Aorta (tissue), 5 donors: Measurements from ENCODE around the gene XYLT1. TPM values are rescaled to one million over a fixed set of nuclear protein-coding genes. Genes with fewer than 3 reads are reported as not detected.

Experiments
- ATAC-seq: fragments of 200-7000 bp; cut with Tn5 transposase; one replicate; pipeline ENCODE4 v1.9.1; 2022; ENCODE audit warnings: moderate library complexity; ENCODE audit not compliant: low FRiP score
- DNase-seq, 2 donors: peaks; one replicate each; pipeline ENCODE4 v3.0.0-alpha.2; 2020
- H3K27ac ChIP-seq, 2 donors: one replicate each; pipeline ENCODE4 v1.5.1; 2013; ENCODE audit warnings: low read length in 2 of 2, mild to moderate bottlenecking in 2 of 2, moderate library complexity in 2 of 2, control low read depth in 1 of 2, inconsistent platforms in 1 of 2, low read depth in 1 of 2
- H3K27me3 ChIP-seq, 2 donors: one replicate each; pipeline ENCODE4 v1.6.1; 2013; ENCODE audit warnings: control low read depth in 1 of 2, low read length in 1 of 2, mild to moderate bottlenecking in 1 of 2, moderate library complexity in 1 of 2; ENCODE audit not compliant: insufficient read depth in 2 of 2, control insufficient read depth in 1 of 2
- H3K36me3 ChIP-seq, 2 donors: one replicate each; pipeline ENCODE4 v1.6.1; 2013; ENCODE audit warnings: control low read depth in 1 of 2, low read length in 1 of 2, mild to moderate bottlenecking in 1 of 2; ENCODE audit not compliant: insufficient read depth in 2 of 2, control insufficient read depth in 1 of 2
- H3K4me1 ChIP-seq, 2 donors: one replicate each; pipeline ENCODE4 v1.6.1; 2013; ENCODE audit warnings: low read length in 2 of 2, control low read depth in 1 of 2, mild to moderate bottlenecking in 1 of 2, moderate library complexity in 1 of 2; ENCODE audit not compliant: insufficient read depth in 2 of 2, control insufficient read depth in 1 of 2
- H3K4me3 ChIP-seq, 2 donors: one replicate each; pipeline ENCODE4 v1.5.1; 2013; ENCODE audit warnings: low read length in 2 of 2, control low read depth in 1 of 2, mild to moderate bottlenecking in 1 of 2
- H3K9me3 ChIP-seq: one replicate; pipeline ENCODE4 v1.6.1; 2013; ENCODE audit warnings: mild to moderate bottlenecking, low read length; ENCODE audit not compliant: control insufficient read depth
- WGBS, 2 donors: extraction: QIAGEN DNeasy Blood & Tissue Kit; methylation state at CpG; one replicate each; pipeline ENCODE4 v1.1.7; 2013; 5-methylcytosine and 5-hydroxymethylcytosine counted together
- intact Hi-C, 2 donors: fragments of 100-400 bp; cut with DNase I; formaldehyde crosslinking; loops; one replicate each; pipeline versions ENCODE4 v1.14.2 to v1.15.0; 2022
- long read RNA-seq, 2 donors: library from polyadenylated mRNA; unstranded; transcript quantifications; one replicate each; pipeline ENCODE4 v2.0.0, GENCODE V29; 2020 to 2021
- polyA plus RNA-seq, 2 donors: library from polyadenylated mRNA; stranded (reverse); fragments of 200-250 nt; gene quantifications; one replicate each; pipeline ENCODE4 v1.2.3, GENCODE V29; 2013
- total RNA-seq, 2 donors: library from RNA; stranded (reverse); fragmentation: NEBNext Ultra II Directional; extraction: Animal tissue kit (Norgen Biotek cat#: 25700); gene quantifications; one replicate each; pipeline ENCODE4 v1.2.1, GENCODE V29; 2021
- donor health status: healthy with polysubstance abuse.
- donor health status: Bipolar disorder and iron deficiency.
- donor health status: DM: no; HTN: no; CAD: no.
- donor health status: DM: no; HTN: no; CAD: no.
- donor health status: DM: yes; HTN: yes; CAD: no.

The XYLT1 gene, protein sequence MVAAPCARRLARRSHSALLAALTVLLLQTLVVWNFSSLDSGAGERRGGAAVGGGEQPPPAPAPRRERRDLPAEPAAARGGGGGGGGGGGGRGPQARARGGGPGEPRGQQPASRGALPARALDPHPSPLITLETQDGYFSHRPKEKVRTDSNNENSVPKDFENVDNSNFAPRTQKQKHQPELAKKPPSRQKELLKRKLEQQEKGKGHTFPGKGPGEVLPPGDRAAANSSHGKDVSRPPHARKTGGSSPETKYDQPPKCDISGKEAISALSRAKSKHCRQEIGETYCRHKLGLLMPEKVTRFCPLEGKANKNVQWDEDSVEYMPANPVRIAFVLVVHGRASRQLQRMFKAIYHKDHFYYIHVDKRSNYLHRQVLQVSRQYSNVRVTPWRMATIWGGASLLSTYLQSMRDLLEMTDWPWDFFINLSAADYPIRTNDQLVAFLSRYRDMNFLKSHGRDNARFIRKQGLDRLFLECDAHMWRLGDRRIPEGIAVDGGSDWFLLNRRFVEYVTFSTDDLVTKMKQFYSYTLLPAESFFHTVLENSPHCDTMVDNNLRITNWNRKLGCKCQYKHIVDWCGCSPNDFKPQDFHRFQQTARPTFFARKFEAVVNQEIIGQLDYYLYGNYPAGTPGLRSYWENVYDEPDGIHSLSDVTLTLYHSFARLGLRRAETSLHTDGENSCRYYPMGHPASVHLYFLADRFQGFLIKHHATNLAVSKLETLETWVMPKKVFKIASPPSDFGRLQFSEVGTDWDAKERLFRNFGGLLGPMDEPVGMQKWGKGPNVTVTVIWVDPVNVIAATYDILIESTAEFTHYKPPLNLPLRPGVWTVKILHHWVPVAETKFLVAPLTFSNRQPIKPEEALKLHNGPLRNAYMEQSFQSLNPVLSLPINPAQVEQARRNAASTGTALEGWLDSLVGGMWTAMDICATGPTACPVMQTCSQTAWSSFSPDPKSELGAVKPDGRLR
- 10 to 100 TPM; 15.0 to 15.9 TPM for total RNA-seq
- 1 to 10 TPM; 1.3 to 2.2 TPM for polyA plus RNA-seq
- long read RNA-seq, donor 1, partial matches to known transcripts = 2 of 23 reads
- long read RNA-seq, donor 1, other reads (novel, unspliced or antisense) = 21 of 23 reads
- long read RNA-seq, donor 2, partial matches to known transcripts = 2 of 11 reads
- long read RNA-seq, donor 2, other reads (novel, unspliced or antisense) = 9 of 11 reads

- intact Hi-C loops = loop anchor here in 1 of 2 donors (5.0 to 10.0 kb wide), 2 partner anchors 104 to 199 kb away; no protein-coding TSS in a partner anchor
- DNase-seq = peak; percentile 88 to 90
Measured at GRCh38 chr16:17470908-17471718, at the start of gene XYLT1. Gene XYLT1 (minus strand): TSS chr16:17470960. CDS start chr16:17470796, 164 bp downstream.

DNA sequence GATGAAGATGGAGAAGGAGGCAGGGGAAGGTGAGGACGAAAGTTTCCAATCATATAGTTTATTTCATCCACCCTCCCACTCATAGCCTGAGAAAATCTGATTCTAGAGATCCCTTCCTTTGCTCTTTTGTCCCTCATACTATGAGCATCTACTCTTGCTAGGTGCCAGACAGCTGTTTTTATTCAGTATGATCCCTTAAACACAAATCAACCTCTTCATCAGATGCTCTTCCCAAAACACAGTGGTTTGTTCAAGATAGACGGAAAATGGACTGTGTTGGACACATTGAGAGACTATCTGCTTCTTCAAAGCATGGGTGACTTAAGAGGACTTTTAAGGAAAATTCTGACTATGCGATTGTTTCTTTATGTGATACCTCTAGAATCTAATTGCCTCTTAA, 49.4 kb upstream of the XYLT1 start:
- Histone ChIP-seq H3K4me1 (no peaks in the 10 kb centered on the region), H3K27me3 (no peaks in the 10 kb centered on the region), H3K9me3 (no peaks in the 10 kb centered on the region), H3K27ac (no peak overlapping the region), H3K4me3 (no peak overlapping the region), H3K36me3 (no peaks in the 10 kb centered on the region)
- intact Hi-C loops = no loop called here
- ATAC-seq (no peak), DNase-seq (no peak)
- 72 to 80% methylated on average over 3 of the region's 3 CpGs for WGBS, 2 donors

More at GRCh38 chr16:17470908-17471718, at the start of gene XYLT1:
- Histone ChIP-seq H3K9me3 (no peaks in the 10 kb centered on the region), H3K36me3 (no peaks in the 10 kb centered on the region), H3K27ac (peak within 1 kb of the TSS; percentile 51 to 94), H3K4me1 (no peaks in the 10 kb centered on the region), H3K27me3 (no peaks in the 10 kb centered on the region), H3K4me3 (peak within 1 kb of the TSS; percentile 92 to 94)
- WGBS, 2 donors = 0 to 2% methylated on average over 28 to 36 of the region's 36 CpGs
- ATAC-seq = peak; percentile 91

DNA sequence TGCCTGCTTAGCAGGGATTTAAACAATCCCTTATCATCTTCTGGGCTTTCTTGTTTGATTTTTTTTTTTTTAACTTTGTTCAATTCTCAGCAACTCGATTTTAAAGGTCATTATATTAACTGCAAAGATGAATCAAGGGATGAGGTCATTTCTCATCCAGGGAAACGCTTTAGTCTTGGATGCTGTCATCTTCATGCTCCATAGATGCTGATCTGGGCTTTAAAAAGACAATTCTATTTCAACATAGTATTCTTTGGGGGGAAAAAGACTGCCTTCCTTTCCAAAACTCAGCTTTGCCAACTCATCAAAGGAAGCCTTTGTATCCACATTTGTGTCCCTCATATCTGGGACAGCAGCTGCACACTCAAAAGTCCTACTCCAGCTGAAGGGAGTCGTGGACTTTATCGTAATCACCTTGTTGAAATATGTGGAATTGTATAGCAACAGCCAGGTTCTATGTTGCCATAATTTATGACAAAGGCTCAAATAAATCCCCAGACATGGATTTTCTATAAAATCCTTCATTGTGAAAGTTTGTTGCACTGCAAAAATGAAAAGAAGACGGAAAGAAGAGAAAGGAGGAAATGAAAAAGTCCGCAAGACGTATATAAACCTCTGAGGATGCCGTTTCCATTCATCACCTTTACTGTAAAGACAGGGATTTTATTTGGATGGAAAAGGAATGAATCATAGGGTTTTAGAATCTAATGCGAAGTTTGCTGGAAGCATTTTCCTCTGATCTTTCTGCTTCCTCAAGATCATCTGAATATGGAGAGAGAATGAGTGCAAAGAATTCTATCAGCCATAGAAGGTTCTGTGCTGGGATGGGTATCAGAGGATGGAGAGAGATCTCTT, 48.6 kb upstream of the XYLT1 start:
- Histone ChIP-seq H3K9me3 (no peaks in the 10 kb centered on the region), H3K4me3 (no peak overlapping the region), H3K27me3 (no peaks in the 10 kb centered on the region), H3K36me3 (no peaks in the 10 kb centered on the region), H3K4me1 (no peaks in the 10 kb centered on the region), H3K27ac (no peak overlapping the region)
- 66 to 67% methylated on average over 9 of the region's 9 CpGs for WGBS, 2 donors
- intact Hi-C loops = no loop called here
- no peak for DNase-seq
- ATAC-seq = peak; percentile 65

GRCh38 chr16:17518441-17518840, 47.7 kb upstream of the XYLT1 start:
- Histone ChIP-seq H3K27me3 (no peaks in the 10 kb centered on the region), H3K4me3 (no peak overlapping the region), H3K27ac (no peak overlapping the region), H3K36me3 (no peaks in the 10 kb centered on the region), H3K9me3 (no peaks in the 10 kb centered on the region), H3K4me1 (no peaks in the 10 kb centered on the region)
- no peak for DNase-seq
- intact Hi-C loops = no loop called here
- no peak for ATAC-seq
- WGBS, 2 donors = 25 to 37% methylated on average over 3 of the region's 3 CpGs

DNA sequence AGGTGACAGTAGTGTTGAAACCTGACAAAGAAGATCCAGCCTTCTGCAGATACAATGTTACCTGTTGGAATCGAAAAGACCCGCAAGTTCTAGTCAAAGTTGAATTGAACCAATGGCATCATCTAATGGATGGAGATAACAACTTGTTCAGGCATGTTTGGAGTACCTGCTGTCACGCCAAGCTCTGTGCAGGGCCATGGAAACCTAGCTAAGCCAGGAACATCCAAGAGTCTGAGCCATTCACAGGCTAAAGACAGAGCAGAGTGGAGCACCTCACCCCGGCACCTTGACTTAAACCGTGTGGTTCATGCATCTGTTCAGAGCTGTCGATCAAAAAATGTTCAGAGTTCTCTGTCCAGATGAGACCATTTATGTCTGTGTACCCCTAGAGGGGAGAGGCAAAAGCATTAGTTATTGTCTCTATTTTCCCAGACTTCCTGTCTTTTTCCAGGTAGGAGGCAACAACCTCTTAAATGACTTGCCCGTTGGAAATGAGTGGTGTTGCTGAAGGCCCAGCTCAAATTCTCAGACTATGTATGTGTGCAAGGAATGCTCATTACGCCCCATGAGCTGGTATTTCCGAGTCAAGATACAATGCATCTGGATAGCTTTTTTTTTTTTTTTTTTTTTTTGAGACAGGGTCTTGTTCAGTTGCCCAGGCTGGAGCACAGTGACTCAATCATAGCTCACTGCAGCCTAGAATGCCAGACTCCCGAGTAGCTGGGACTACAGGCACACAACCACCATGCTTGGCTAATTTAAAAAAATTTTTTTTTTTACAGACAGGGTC, 44.9 kb upstream of the XYLT1 start:
- Histone ChIP-seq H3K27ac (no peak overlapping the region), H3K36me3 (no peaks in the 10 kb centered on the region), H3K4me3 (no peak overlapping the region), H3K9me3 (no peaks in the 10 kb centered on the region), H3K4me1 (no peaks in the 10 kb centered on the region), H3K27me3 (no peaks in the 10 kb centered on the region)
- no peak for ATAC-seq
- WGBS, 2 donors = 73 to 78% methylated on average over 10 of the region's 10 CpGs
- intact Hi-C loops = no loop called here
- no peak for DNase-seq

- ATAC-seq = no peak
- no peaks in the 10 kb centered on the region for H3K4me1 ChIP-seq
- 36 to 39% methylated on average over 6 of the region's 6 CpGs for WGBS, 2 donors
- DNase-seq = no peak
- intact Hi-C loops = no loop called here
- no peaks in the 10 kb centered on the region for H3K27me3 ChIP-seq
- no peak overlapping the region for H3K27ac ChIP-seq
- H3K9me3 ChIP-seq = peaks cover 2% of the 10 kb centered on the region
- H3K36me3 ChIP-seq = no peaks in the 10 kb centered on the region
- H3K4me3 ChIP-seq = no peak overlapping the region
Measured at GRCh38 chr16:17512636-17513220, 42.0 kb upstream of the XYLT1 start.

DNA sequence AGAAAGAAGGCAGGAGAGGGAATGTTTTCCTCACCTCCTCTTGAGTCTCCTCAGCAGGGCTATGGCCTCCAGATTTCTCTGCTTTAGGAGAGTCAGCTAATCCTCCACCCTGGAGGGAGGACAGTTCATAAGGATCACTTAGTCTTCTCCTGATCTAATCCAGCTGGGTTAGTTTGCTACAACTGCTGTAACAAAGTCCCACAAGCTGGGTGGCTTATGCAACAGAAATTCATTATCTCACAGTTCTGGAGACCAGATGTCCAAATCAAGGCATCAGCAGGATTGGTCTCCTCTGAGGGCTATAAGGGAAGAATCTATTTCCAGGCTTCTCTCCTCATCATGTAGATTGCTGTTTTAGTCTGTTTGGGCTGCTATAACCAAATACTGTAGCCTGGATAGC, 40.6 kb upstream of the XYLT1 start:
- Histone ChIP-seq H3K9me3 (peaks cover 2% of the 10 kb centered on the region), H3K4me1 (no peaks in the 10 kb centered on the region), H3K27me3 (no peaks in the 10 kb centered on the region), H3K4me3 (no peak overlapping the region), H3K27ac (no peak overlapping the region), H3K36me3 (no peaks in the 10 kb centered on the region)
- intact Hi-C loops = no loop called here
- no peak for DNase-seq
- ATAC-seq = no peak
